GM12878 (cell line): ENCODE results near the gene NRP2. TPM values are rescaled to one million over a fixed set of nuclear protein-coding genes. Genes with fewer than 3 reads are reported as not detected.

Experiments
- ATAC-seq: fragments of 200-7000 bp; cut with Tn5 transposase; 3 replicates; pipeline ENCODE4 v1.9.1; 2020; ENCODE audit warnings: mild to moderate bottlenecking, moderate library complexity
- BruUV-seq: library from RNA; stranded (reverse); fragments of 400-500 nt; replicated peaks from 2 replicates; lab custom pipeline; 2021; lab: Mats Ljungman, UMichigan
- CTCF ChIA-PET: fragments of 300-600 bp; sonication (Branson Sonifier 250); formaldehyde crosslinking; extraction: SDS; loops from one replicate; lab custom pipeline; 2021; ENCODE audit warnings: inconsistent platforms; lab: Yijun Ruan, JAX
- POLR2A ChIA-PET: fragments of 350-600 bp; formaldehyde crosslinking; extraction: SDS; loops from one replicate; lab custom pipeline; 2021; ENCODE audit warnings: inconsistent platforms; lab: Charles Lee
- RAD21 ChIA-PET: fragments of 300-600 bp; sonication (Branson Sonifier 250); formaldehyde crosslinking; loops from one replicate; lab custom pipeline; 2023; ENCODE audit warnings: antibody characterized with exemption; ENCODE audit not compliant: unreplicated experiment; lab: Charles Lee
- SMC1A ChIA-PET: fragments of 300-600 bp; sonication (Branson Sonifier 250); formaldehyde crosslinking; loops from one replicate; lab custom pipeline; 2023; ENCODE audit not compliant: unreplicated experiment, uncharacterized antibody; lab: Charles Lee
- DNase-seq: peaks from one replicate; pipeline ENCODE4 v3.0.0-alpha.2; 2011; ENCODE audit warnings: low read depth, low spot score
- FAIRE-seq: peaks from 3 replicates; lab custom pipeline; 2011; peaks lifted over from hg19 to GRCh38; lab: Jason Lieb, UNC
- H2AFZ ChIP-seq: 2 replicates; pipeline ENCODE4 v1.6.0; 2011; ENCODE audit warnings: low read depth, low read length, control low read depth; ENCODE audit not compliant: control insufficient read depth
- H3K27ac ChIP-seq: 2 replicates; pipeline ENCODE4 v1.5.1; 2011; ENCODE audit warnings: control low read depth; ENCODE audit not compliant: control insufficient read depth, insufficient read depth
- H3K27me3 ChIP-seq, 2 experiments: replicated peaks in 1 of 2; 2 replicates each; pipeline versions ENCODE4 v1.6.0 to v1.6.1; 2011; ENCODE audit warnings: low read length in 1 of 2; ENCODE audit not compliant: control insufficient read depth in 2 of 2, insufficient read depth in 2 of 2
- H3K36me3 ChIP-seq, 2 experiments: 2 replicates each; pipeline ENCODE4 v1.5.1; 2011; ENCODE audit warnings: low read length in 1 of 2; ENCODE audit not compliant: control insufficient read depth in 2 of 2, insufficient read depth in 2 of 2
- H3K4me1 ChIP-seq: 2 replicates; pipeline ENCODE4 v1.6.1; 2011; ENCODE audit warnings: mild to moderate bottlenecking, low read length, moderate library complexity, mixed read lengths; ENCODE audit not compliant: control insufficient read depth, insufficient read depth
- H3K4me2 ChIP-seq: 2 replicates; pipeline ENCODE4 v1.6.0; 2011; ENCODE audit warnings: control low read depth; ENCODE audit not compliant: control insufficient read depth, insufficient read depth
- H3K4me3 ChIP-seq: fragments of 200-600 bp; sonication (generic); 2 replicates; pipeline ENCODE4 v1.5.1; 2016
- H3K79me2 ChIP-seq: 2 replicates; pipeline ENCODE4 v1.6.0; 2011; ENCODE audit warnings: low read length; ENCODE audit not compliant: control insufficient read depth, insufficient read depth
- H3K9ac ChIP-seq: 2 replicates; pipeline ENCODE4 v1.8.0; 2011; ENCODE audit warnings: low read length, control low read depth, mixed read lengths; ENCODE audit not compliant: control insufficient read depth, insufficient read depth
- H3K9me3 ChIP-seq: replicated peaks from 3 replicates; pipeline ENCODE4 v1.5.1; 2011; ENCODE audit warnings: mild to moderate bottlenecking, low read length; ENCODE audit not compliant: control insufficient read depth, insufficient read depth
- H4K20me1 ChIP-seq: 2 replicates; pipeline ENCODE4 v1.6.0; 2011; ENCODE audit not compliant: control insufficient read depth, insufficient read depth
- DPF2 ChIP-seq: fragments of 450-650 bp; IDR thresholded peaks from 2 replicates; pipeline ENCODE4 v1.6.1; 2017; ENCODE audit warnings: mild to moderate bottlenecking
- MTA2 ChIP-seq: fragments of 450-650 bp; IDR thresholded peaks from 2 replicates; pipeline ENCODE4 v1.6.1; 2016; ENCODE audit warnings: low read depth, mild to moderate bottlenecking, moderate library complexity
- NR2C1 ChIP-seq: fragments of 450-650 bp; IDR thresholded peaks from 2 replicates; pipeline ENCODE4 v1.6.1; 2017; ENCODE audit warnings: antibody characterized with exemption, mild to moderate bottlenecking, moderate library complexity
- WGBS: methylation state at CpG from one replicate; pipeline ENCODE4 v1.1.6; 2016; ENCODE audit warnings: low lambda C conversion rate; ENCODE audit not compliant: insufficient replicate concordance, insufficient coverage; ENCODE audit errors: missing lambda C conversion rate; 5-methylcytosine and 5-hydroxymethylcytosine counted together
- in situ Hi-C: fragments of 300-500 bp; cut with MboI; formaldehyde crosslinking; loops from 9 replicates; pipeline ENCODE4 v1.14.3; 2018; ENCODE audit warnings: mixed read lengths
- intact Hi-C: fragments of 100-400 bp; cut with micrococcal nuclease; formaldehyde crosslinking; loops from one replicate; pipeline ENCODE4 v1.14.2; 2022; ENCODE audit not compliant: unreplicated experiment
- polyA plus RNA-seq, 11 experiments: library from polyadenylated mRNA; depleted of rRNA in 4 of 11; unstranded in 6 of 11; stranded (reverse) in 5 of 11; fragments of >200 nt; fragmentation: Nextera tagmentation in 4 of 11; fragmentation: Illumina TruSeq in 1 of 11; extraction: Ambion mirVana in 4 of 11; extraction: Trizol in 1 of 11; gene quantifications; 1 replicate in 1 of 11; 2 replicates in 10 of 11; pipeline versions ENCODE4 v1.2.1 to v1.2.3, GENCODE V29; 2011 to 2016; ENCODE audit warnings: inconsistent platforms in 2 of 11, missing spikeins in 2 of 11, low read depth in 1 of 11
- total RNA-seq, 4 experiments: library from RNA; depleted of rRNA in 3 of 4; stranded (reverse); fragments of >200 nt in 3 of 4; fragmentation: Illumina TruSeq in 1 of 4; extraction: Trizol in 1 of 4; gene quantifications; 2 replicates each; pipeline versions ENCODE4 v1.2.1 to v1.2.3, GENCODE V29; 2013 to 2021
- TF ChIP-seq, protein P1 (sequence below): IDR thresholded peaks from 2 replicates; pipeline ENCODE4 v1.6.1; 2012; ENCODE audit warnings: low read depth, low read length, improper control_type of control experiment
- TF ChIP-seq, protein P2 (sequence below): IDR thresholded peaks from 2 replicates; pipeline ENCODE4 v1.6.1; 2011; ENCODE audit warnings: low read depth, low read length, improper control_type of control experiment, borderline replicate concordance

The NRP2 gene
- total and polyA plus RNA-seq, 10 of the 15 experiments (the other 5 are each of a cell fraction or from before 2014, with no cell fraction given) = 0.06 to 1.2 (median 0.46) TPM

DNA sequence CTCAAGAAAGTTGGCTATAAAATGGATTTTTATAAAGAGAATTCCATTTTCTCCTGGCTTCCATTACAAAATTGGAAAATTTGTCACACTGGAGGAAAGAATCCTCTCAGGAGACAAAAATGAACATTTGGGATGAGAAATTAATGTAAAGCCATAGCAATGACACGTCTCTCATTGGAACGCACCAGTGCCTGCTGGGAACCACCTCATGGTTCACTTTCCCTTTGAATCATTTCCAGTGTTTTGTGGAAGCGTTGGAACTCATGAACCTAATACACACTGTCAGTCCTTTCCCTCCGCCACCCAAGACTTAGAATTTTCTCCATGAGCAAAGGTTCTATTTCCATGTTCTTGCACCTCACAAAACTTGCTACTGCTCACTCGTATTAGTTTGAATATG, 21.0 kb upstream of the NRP2 start:
- no peaks in the 10 kb centered on the region for H3K9me3 ChIP-seq
- WGBS = 53% methylated on average over 5 of the region's 5 CpGs
- H2AFZ ChIP-seq = no peak overlapping the region
- ChIA-PET SMC1A (no interaction called here), CTCF (interaction anchor here (0.7 kb wide), 1 partner anchor 18 kb away, joined by 3 read pairs; no protein-coding TSS in a partner anchor), POLR2A (no interaction called here), RAD21 (interaction anchor here (1.7 kb wide), 1 partner anchor 14 kb away, joined by 8 read pairs; no protein-coding TSS in a partner anchor)
- no peak for FAIRE-seq
- H3K79me2 ChIP-seq = no peaks in the 10 kb centered on the region
- H3K4me3 ChIP-seq = no peak overlapping the region
- H3K27ac ChIP-seq = no peak overlapping the region
- intact Hi-C loops = no loop called here
- no peaks in the 10 kb centered on the region; the same call in 1 of the 2 replicates for H3K4me1 ChIP-seq
- H3K4me2 ChIP-seq = no peak overlapping the region
- no peak overlapping the region for H3K9ac ChIP-seq
- no peak for ATAC-seq
- BruUV-seq = no TSS peak
- in situ Hi-C loops = no loop called here
- no peak for TF ChIP-seq MTA2
- TF ChIP-seq NR2C1 = no peak
- TF ChIP-seq, protein P1, sequence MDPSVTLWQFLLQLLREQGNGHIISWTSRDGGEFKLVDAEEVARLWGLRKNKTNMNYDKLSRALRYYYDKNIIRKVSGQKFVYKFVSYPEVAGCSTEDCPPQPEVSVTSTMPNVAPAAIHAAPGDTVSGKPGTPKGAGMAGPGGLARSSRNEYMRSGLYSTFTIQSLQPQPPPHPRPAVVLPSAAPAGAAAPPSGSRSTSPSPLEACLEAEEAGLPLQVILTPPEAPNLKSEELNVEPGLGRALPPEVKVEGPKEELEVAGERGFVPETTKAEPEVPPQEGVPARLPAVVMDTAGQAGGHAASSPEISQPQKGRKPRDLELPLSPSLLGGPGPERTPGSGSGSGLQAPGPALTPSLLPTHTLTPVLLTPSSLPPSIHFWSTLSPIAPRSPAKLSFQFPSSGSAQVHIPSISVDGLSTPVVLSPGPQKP = no peak
- no peak for TF ChIP-seq DPF2
- TF ChIP-seq, protein P2, sequence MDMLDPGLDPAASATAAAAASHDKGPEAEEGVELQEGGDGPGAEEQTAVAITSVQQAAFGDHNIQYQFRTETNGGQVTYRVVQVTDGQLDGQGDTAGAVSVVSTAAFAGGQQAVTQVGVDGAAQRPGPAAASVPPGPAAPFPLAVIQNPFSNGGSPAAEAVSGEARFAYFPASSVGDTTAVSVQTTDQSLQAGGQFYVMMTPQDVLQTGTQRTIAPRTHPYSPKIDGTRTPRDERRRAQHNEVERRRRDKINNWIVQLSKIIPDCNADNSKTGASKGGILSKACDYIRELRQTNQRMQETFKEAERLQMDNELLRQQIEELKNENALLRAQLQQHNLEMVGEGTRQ = no peak
- H3K36me3 ChIP-seq = no peaks in the 10 kb centered on the region
- no peaks in the 10 kb centered on the region for H4K20me1 ChIP-seq
- H3K27me3 ChIP-seq = peaks cover 0 to 5% of the 10 kb centered on the region in 2 experiments; a peak in 3 of 4 replicates
- DNase-seq = no peak
